NCI-H128 (cell line): ENCODE measurements around the gene SEMA3G.

Experiments
- DNase-seq: peaks from one replicate; lab custom pipeline; 2025; ENCODE audit not compliant: unreplicated experiment; lab: John Stamatoyannopoulos, UW

The SEMA3G gene

GRCh38 chr3:52479877-52480575 lies 35.1 kb upstream of the SEMA3G start:
- DNase-seq, result no peak

- no peak for DNase-seq
These were observed 34.4 kb upstream of the SEMA3G start for GRCh38 chr3:52479037-52479876.

- no peak for DNase-seq
These were observed 32.8 kb upstream of the SEMA3G start for GRCh38 chr3:52477796-52478095.

- no peak for DNase-seq
These were observed 32.3 kb upstream of the SEMA3G start for GRCh38 chr3:52477076-52477795.

GRCh38 chr3:52473026-52473425 lies 28.1 kb upstream of the SEMA3G start:
- no peak for DNase-seq

- DNase-seq, result no peak
These were observed 27.5 kb upstream of the SEMA3G start for GRCh38 chr3:52472239-52473000.

- no peak for DNase-seq
These were observed 26.7 kb upstream of the SEMA3G start for GRCh38 chr3:52471371-52472238.

- DNase-seq, result no peak
These were observed 26.0 kb upstream of the SEMA3G start for GRCh38 chr3:52470920-52471319.

- DNase-seq, result no peak
These were observed 24.1 kb upstream of the SEMA3G start for GRCh38 chr3:52469001-52469400.

GRCh38 chr3:52468336-52468735 lies 23.4 kb upstream of the SEMA3G start:
- no peak for DNase-seq

- no peak for DNase-seq
These were observed 18.5 kb upstream of the SEMA3G start for GRCh38 chr3:52463416-52463815.

GRCh38 chr3:52461874-52462273 lies 17.0 kb upstream of the SEMA3G start:
- no peak for DNase-seq

- no peak for DNase-seq
These were observed 14.1 kb upstream of the SEMA3G start for GRCh38 chr3:52458770-52459545.

GRCh38 chr3:52458031-52458760 lies 13.3 kb upstream of the SEMA3G start:
- no peak for DNase-seq

GRCh38 chr3:52456800-52457183 lies 11.9 kb upstream of the SEMA3G start:
- no peak for DNase-seq

GRCh38 chr3:52456169-52456799 lies 11.4 kb upstream of the SEMA3G start:
- DNase-seq, result no peak

GRCh38 chr3:52455283-52456168 lies 10.6 kb upstream of the SEMA3G start, which contains the start of gene NISCH:
TSS of gene NISCH (plus strand) at chr3:52455604. CDS start at chr3:52455642, 38 bp downstream.
- peak; percentile 31 for DNase-seq
